ENCODE data around the gene TEX52. TPM values are rescaled to one million over a fixed set of nuclear protein-coding genes. Genes with fewer than 3 reads are reported as not detected.

TEX52 gene
- total RNA-seq, 1 experiment from 2014 or later, result not detected

DNA sequence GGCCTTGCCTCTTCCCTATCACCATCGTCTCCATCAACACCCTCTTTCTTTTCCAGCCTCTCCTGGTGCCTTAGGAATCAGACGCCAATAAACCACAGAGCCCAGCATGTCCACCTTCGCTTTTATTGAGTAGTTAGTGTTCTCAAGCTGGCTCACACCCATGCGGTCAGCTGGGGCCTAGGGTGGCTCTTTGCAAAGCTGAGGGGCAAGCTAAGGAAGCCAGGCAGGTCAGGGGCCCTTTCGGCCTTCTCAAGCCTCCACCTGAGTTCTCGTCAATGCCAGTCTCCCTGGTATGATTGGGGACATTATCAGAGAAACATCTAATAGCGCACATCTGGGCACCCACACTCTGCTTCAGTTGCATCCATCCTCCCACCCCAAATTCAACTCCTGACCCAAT, 737 bp upstream of the TEX52 start:
- Mint-ChIP-seq H3K4me3 (ENCODE audit: low read depth, unreplicated experiment) (no peak overlapping the region), H3K9me3 (ENCODE audit: low read depth, unreplicated experiment) (no peaks in the 10 kb centered on the region), H3K4me1 (ENCODE audit: low read depth, unreplicated experiment) (no peaks in the 10 kb centered on the region), H3K27ac (ENCODE audit: unreplicated experiment) (no peak overlapping the region), H3K36me3 (ENCODE audit: insufficient read depth, unreplicated experiment) (peaks cover 26% of the 10 kb centered on the region), H3K27me3 (ENCODE audit: unreplicated experiment) (no peaks in the 10 kb centered on the region)
- DNase-seq, result no peak
- intact Hi-C loops (cut with micrococcal nuclease; ENCODE audit: unreplicated experiment), result no loop called here
- CTCF ChIA-PET, result no interaction called here
- TSS peak; percentile 66 for BruUV-seq (replicated peaks)
- TF ChIP-seq CTCF (IDR thresholded peaks at IDR 0.05; ENCODE audit: unreplicated experiment), result no peak

GRCh38 chr12:2856051-2856450, 788 bp downstream of the TEX52 start:
- H3K9me3 Mint-ChIP-seq (ENCODE audit: low read depth, unreplicated experiment), result no peaks in the 10 kb centered on the region
- H3K4me3 Mint-ChIP-seq (ENCODE audit: low read depth, unreplicated experiment), result no peak overlapping the region
- no peaks in the 10 kb centered on the region for H3K27me3 Mint-ChIP-seq (ENCODE audit: unreplicated experiment)
- intact Hi-C loops (cut with micrococcal nuclease; ENCODE audit: unreplicated experiment), result no loop called here
- CTCF ChIA-PET, result no interaction called here
- no peak overlapping the region for H3K27ac Mint-ChIP-seq (ENCODE audit: unreplicated experiment)
- BruUV-seq (replicated peaks), result no TSS peak
- DNase-seq, result no peak
- H3K36me3 Mint-ChIP-seq (ENCODE audit: insufficient read depth, unreplicated experiment), result peaks cover 26% of the 10 kb centered on the region
- no peaks in the 10 kb centered on the region for H3K4me1 Mint-ChIP-seq (ENCODE audit: low read depth, unreplicated experiment)
- no peak for TF ChIP-seq CTCF (IDR thresholded peaks at IDR 0.05; ENCODE audit: unreplicated experiment)

DNA sequence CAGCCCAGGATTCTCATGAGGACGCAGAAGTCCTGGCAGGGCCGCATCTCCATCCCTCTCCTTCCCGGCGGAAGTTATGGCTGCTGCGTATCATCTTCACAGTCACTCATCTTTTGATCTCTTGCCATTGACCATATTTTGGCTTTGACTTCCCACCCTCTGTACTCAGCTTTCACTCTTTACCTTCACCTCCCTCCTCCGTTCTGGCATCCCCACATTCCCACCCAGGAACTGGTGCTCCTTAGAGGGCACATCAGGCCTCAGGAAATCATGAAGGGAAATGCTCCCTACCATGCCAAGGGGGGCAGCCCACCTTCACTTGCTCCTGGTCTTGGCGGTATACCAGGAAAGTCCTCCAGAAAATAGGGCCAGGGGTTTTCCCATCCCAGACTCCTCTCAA, 1.3 kb downstream of the TEX52 start:
- no peak for TF ChIP-seq CTCF (IDR thresholded peaks at IDR 0.05; ENCODE audit: unreplicated experiment)
- Mint-ChIP-seq H3K27me3 (ENCODE audit: unreplicated experiment) (no peaks in the 10 kb centered on the region), H3K36me3 (ENCODE audit: insufficient read depth, unreplicated experiment) (peaks cover 26% of the 10 kb centered on the region), H3K4me3 (ENCODE audit: low read depth, unreplicated experiment) (no peak overlapping the region), H3K27ac (ENCODE audit: unreplicated experiment) (no peak overlapping the region), H3K9me3 (ENCODE audit: low read depth, unreplicated experiment) (no peaks in the 10 kb centered on the region), H3K4me1 (ENCODE audit: low read depth, unreplicated experiment) (no peaks in the 10 kb centered on the region)
- CTCF ChIA-PET, result interaction anchor here (0.7 kb wide), 1 partner anchor 1477 kb away, joined by 4 read pairs; no protein-coding TSS in a partner anchor
- DNase-seq, result no peak
- no TSS peak for BruUV-seq (replicated peaks)
- intact Hi-C loops (cut with micrococcal nuclease; ENCODE audit: unreplicated experiment), result no loop called here

GRCh38 chr12:2854669-2855453, 2.0 kb downstream of the TEX52 start:
- intact Hi-C loops (cut with micrococcal nuclease; ENCODE audit: unreplicated experiment), result no loop called here
- H3K27ac Mint-ChIP-seq (ENCODE audit: unreplicated experiment), result no peak overlapping the region

More at GRCh38 chr12:2854669-2855453, 2.0 kb downstream of the TEX52 start:
- H3K4me3 Mint-ChIP-seq (ENCODE audit: low read depth, unreplicated experiment), result no peak overlapping the region
- H3K36me3 Mint-ChIP-seq (ENCODE audit: insufficient read depth, unreplicated experiment), result peaks cover 24% of the 10 kb centered on the region
- H3K27me3 Mint-ChIP-seq (ENCODE audit: unreplicated experiment), result no peaks in the 10 kb centered on the region
- H3K4me1 Mint-ChIP-seq (ENCODE audit: low read depth, unreplicated experiment), result peaks cover under 1% of the 10 kb centered on the region
- TF ChIP-seq CTCF (IDR thresholded peaks at IDR 0.05; ENCODE audit: unreplicated experiment), result no peak
- no peak for DNase-seq
- H3K9me3 Mint-ChIP-seq (ENCODE audit: low read depth, unreplicated experiment), result no peaks in the 10 kb centered on the region
- BruUV-seq (replicated peaks), result no TSS peak
- CTCF ChIA-PET, result interaction anchor here (0.7 kb wide), 1 partner anchor 1478 kb away, joined by 4 read pairs; no protein-coding TSS in a partner anchor
